ENCODE data around the gene SPAG8.

The SPAG8 gene

GRCh38 chr9:35791297-35791921 is 20.7 kb downstream of the SPAG8 start, which contains the start of gene NPR2:
NPR2 (plus strand) TSS chr9:35791591; CDS start chr9:35792409, 818 bp downstream.
- peak within 1 kb of the TSS; percentile 20 for H3K27ac ChIP-seq (ENCODE audit: low read depth, low read length)
- H3K4me1 ChIP-seq (ENCODE audit: control insufficient read depth, insufficient read depth, low read length): peaks cover 18% of the 10 kb centered on the region
- no peaks in the 10 kb centered on the region for H3K36me3 ChIP-seq (ENCODE audit: control insufficient read depth, insufficient read depth, low read length)
- H3K9ac ChIP-seq (ENCODE audit: low read depth, low read length): peak within 1 kb of the TSS; percentile 42; the same call in 1 of the 2 replicates
- peaks cover 7% of the 10 kb centered on the region; the same call in 1 of the 2 replicates for H3K27me3 ChIP-seq (ENCODE audit: control insufficient read depth, insufficient read depth, low read length)
- H3K4me3 ChIP-seq (ENCODE audit: low read depth, low read length): peak within 1 kb of the TSS; percentile 71
- no peaks in the 10 kb centered on the region for H3K9me3 ChIP-seq (ENCODE audit: control insufficient read depth, insufficient read depth, low read length)

GRCh38 chr9:35790385-35791296 is 21.4 kb downstream of the SPAG8 start:
- H3K27ac ChIP-seq (ENCODE audit: low read depth, low read length): peak overlapping the region; percentile 20
- H3K9ac ChIP-seq (ENCODE audit: low read depth, low read length): peak overlapping the region; percentile 20; the same call in 1 of the 2 replicates
- H3K4me3 ChIP-seq (ENCODE audit: low read depth, low read length): peak overlapping the region; percentile 53
- H3K4me1 ChIP-seq (ENCODE audit: control insufficient read depth, insufficient read depth, low read length): peaks cover 18% of the 10 kb centered on the region
- H3K36me3 ChIP-seq (ENCODE audit: control insufficient read depth, insufficient read depth, low read length): no peaks in the 10 kb centered on the region
- H3K27me3 ChIP-seq (ENCODE audit: control insufficient read depth, insufficient read depth, low read length): peaks cover 7% of the 10 kb centered on the region; the same call in 1 of the 2 replicates
- no peaks in the 10 kb centered on the region for H3K9me3 ChIP-seq (ENCODE audit: control insufficient read depth, insufficient read depth, low read length)

GRCh38 chr9:35790025-35790384 is 22.1 kb downstream of the SPAG8 start:
- no peak overlapping the region for H3K9ac ChIP-seq (ENCODE audit: low read depth, low read length)
- H3K9me3 ChIP-seq (ENCODE audit: control insufficient read depth, insufficient read depth, low read length): no peaks in the 10 kb centered on the region
- no peaks in the 10 kb centered on the region for H3K36me3 ChIP-seq (ENCODE audit: control insufficient read depth, insufficient read depth, low read length)
- H3K4me1 ChIP-seq (ENCODE audit: control insufficient read depth, insufficient read depth, low read length): peaks cover 18% of the 10 kb centered on the region
- H3K27ac ChIP-seq (ENCODE audit: low read depth, low read length): no peak overlapping the region
- H3K27me3 ChIP-seq (ENCODE audit: control insufficient read depth, insufficient read depth, low read length): peaks cover 7% of the 10 kb centered on the region; the same call in 1 of the 2 replicates
- H3K4me3 ChIP-seq (ENCODE audit: low read depth, low read length): no peak overlapping the region

DNA sequence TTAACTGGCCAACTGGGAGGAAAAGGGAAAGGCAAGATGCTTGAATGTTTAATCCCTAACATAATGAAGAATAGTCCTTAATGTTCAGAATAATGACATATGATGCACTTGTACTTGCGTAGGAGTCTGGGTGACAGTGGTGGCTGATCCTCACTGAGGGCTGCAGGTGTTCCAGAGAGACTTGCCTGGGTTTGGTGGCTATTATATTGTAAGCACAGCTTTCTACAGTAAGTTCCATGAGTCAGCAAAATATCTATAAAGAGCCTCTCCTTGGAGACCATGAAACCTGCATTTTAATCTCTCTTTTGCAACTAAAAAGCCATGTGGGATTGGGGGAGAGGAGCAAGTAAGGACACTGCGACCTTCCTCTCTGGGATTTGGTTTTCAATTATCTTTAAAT is 22.5 kb downstream of the SPAG8 start:
- H3K27me3 ChIP-seq (ENCODE audit: control insufficient read depth, insufficient read depth, low read length): peaks cover 7% of the 10 kb centered on the region; the same call in 1 of the 2 replicates
- H3K27ac ChIP-seq (ENCODE audit: low read depth, low read length): no peak overlapping the region
- no peak overlapping the region for H3K9ac ChIP-seq (ENCODE audit: low read depth, low read length)
- no peak overlapping the region for H3K4me3 ChIP-seq (ENCODE audit: low read depth, low read length)
- H3K4me1 ChIP-seq (ENCODE audit: control insufficient read depth, insufficient read depth, low read length): peaks cover 18% of the 10 kb centered on the region
- no peaks in the 10 kb centered on the region for H3K36me3 ChIP-seq (ENCODE audit: control insufficient read depth, insufficient read depth, low read length)
- H3K9me3 ChIP-seq (ENCODE audit: control insufficient read depth, insufficient read depth, low read length): no peaks in the 10 kb centered on the region

- H3K36me3 ChIP-seq (ENCODE audit: control insufficient read depth, insufficient read depth, low read length): no peaks in the 10 kb centered on the region
- no peaks in the 10 kb centered on the region for H3K9me3 ChIP-seq (ENCODE audit: control insufficient read depth, insufficient read depth, low read length)
- no peaks in the 10 kb centered on the region for H3K4me1 ChIP-seq (ENCODE audit: control insufficient read depth, insufficient read depth, low read length)
- no peak overlapping the region for H3K9ac ChIP-seq (ENCODE audit: low read depth, low read length)
- no peak overlapping the region for H3K4me3 ChIP-seq (ENCODE audit: low read depth, low read length)
- no peaks in the 10 kb centered on the region for H3K27me3 ChIP-seq (ENCODE audit: control insufficient read depth, insufficient read depth, low read length)
- H3K27ac ChIP-seq (ENCODE audit: low read depth, low read length): no peak overlapping the region
Observed at GRCh38 chr9:35783418-35783817, 28.6 kb downstream of the SPAG8 start.

DNA sequence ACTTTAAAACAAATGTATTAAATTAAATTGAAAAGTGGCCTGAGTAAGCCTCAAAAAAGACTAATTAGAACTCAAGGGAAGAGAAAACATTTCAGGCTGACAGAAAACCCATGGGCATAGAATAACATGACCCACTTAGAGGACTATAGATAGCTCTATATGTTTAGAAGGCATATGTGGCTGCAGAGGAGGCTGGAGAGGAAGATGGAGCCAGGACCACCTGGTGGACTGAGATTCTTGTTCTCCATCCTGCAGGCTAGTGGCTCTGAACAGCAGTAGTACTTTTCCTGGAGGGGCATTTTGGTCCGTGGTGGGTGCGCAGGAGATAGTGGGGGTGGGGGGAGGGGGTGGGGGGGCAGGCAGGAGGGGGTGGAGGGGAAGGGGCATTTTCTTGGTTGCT is 31.0 kb downstream of the SPAG8 start:
- Histone ChIP-seq H3K9ac (ENCODE audit: low read depth, low read length) (no peak overlapping the region), H3K27me3 (ENCODE audit: control insufficient read depth, insufficient read depth, low read length) (no peaks in the 10 kb centered on the region), H3K36me3 (ENCODE audit: control insufficient read depth, insufficient read depth, low read length) (no peaks in the 10 kb centered on the region), H3K27ac (ENCODE audit: low read depth, low read length) (no peak overlapping the region), H3K9me3 (ENCODE audit: control insufficient read depth, insufficient read depth, low read length) (no peaks in the 10 kb centered on the region), H3K4me3 (ENCODE audit: low read depth, low read length) (no peak overlapping the region), H3K4me1 (ENCODE audit: control insufficient read depth, insufficient read depth, low read length) (0 out of 2 replicates have a peak, but pooled peaks cover 1% of the 10 kb centered on the region)

DNA sequence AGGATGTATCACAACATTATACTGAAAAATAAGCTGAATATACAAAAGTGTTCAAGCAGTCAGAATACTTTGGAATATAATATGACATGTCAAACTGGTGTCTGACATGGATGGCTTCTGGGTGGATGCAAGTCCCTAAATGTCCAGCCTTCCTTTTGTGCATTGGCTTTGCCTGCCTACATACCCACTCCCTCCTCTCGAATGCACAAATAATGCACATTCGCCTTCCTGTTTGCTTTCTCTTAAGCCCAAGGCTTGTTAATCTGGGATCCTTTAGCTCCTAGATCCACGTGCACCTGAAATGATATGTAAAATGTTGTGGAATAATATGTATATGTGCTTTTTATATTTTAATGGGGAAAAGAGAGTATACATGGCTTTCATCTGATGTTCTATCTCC is 33.6 kb downstream of the SPAG8 start:
- Histone ChIP-seq H3K27ac (ENCODE audit: low read depth, low read length) (no peak overlapping the region), H3K4me3 (ENCODE audit: low read depth, low read length) (no peak overlapping the region), H3K9ac (ENCODE audit: low read depth, low read length) (no peak overlapping the region), H3K36me3 (ENCODE audit: control insufficient read depth, insufficient read depth, low read length) (no peaks in the 10 kb centered on the region), H3K4me1 (ENCODE audit: control insufficient read depth, insufficient read depth, low read length) (peaks cover 15% of the 10 kb centered on the region), H3K27me3 (ENCODE audit: control insufficient read depth, insufficient read depth, low read length) (no peaks in the 10 kb centered on the region), H3K9me3 (ENCODE audit: control insufficient read depth, insufficient read depth, low read length) (no peaks in the 10 kb centered on the region)

- H3K27ac ChIP-seq (ENCODE audit: low read depth, low read length): no peak overlapping the region
- peaks cover 15% of the 10 kb centered on the region for H3K4me1 ChIP-seq (ENCODE audit: control insufficient read depth, insufficient read depth, low read length)
- H3K36me3 ChIP-seq (ENCODE audit: control insufficient read depth, insufficient read depth, low read length): no peaks in the 10 kb centered on the region
- H3K27me3 ChIP-seq (ENCODE audit: control insufficient read depth, insufficient read depth, low read length): no peaks in the 10 kb centered on the region
- H3K9me3 ChIP-seq (ENCODE audit: control insufficient read depth, insufficient read depth, low read length): no peaks in the 10 kb centered on the region
- no peak overlapping the region for H3K4me3 ChIP-seq (ENCODE audit: low read depth, low read length)
- no peak overlapping the region for H3K9ac ChIP-seq (ENCODE audit: low read depth, low read length)
Observed at GRCh38 chr9:35776018-35776417, 36.0 kb downstream of the SPAG8 start.

GRCh38 chr9:35774907-35775635 is 37.0 kb downstream of the SPAG8 start:
- H3K27me3 ChIP-seq (ENCODE audit: control insufficient read depth, insufficient read depth, low read length): no peaks in the 10 kb centered on the region
- H3K9ac ChIP-seq (ENCODE audit: low read depth, low read length): no peak overlapping the region
- no peaks in the 10 kb centered on the region for H3K9me3 ChIP-seq (ENCODE audit: control insufficient read depth, insufficient read depth, low read length)
- no peaks in the 10 kb centered on the region for H3K36me3 ChIP-seq (ENCODE audit: control insufficient read depth, insufficient read depth, low read length)
- peaks cover 15% of the 10 kb centered on the region for H3K4me1 ChIP-seq (ENCODE audit: control insufficient read depth, insufficient read depth, low read length)
- H3K27ac ChIP-seq (ENCODE audit: low read depth, low read length): peak overlapping the region; percentile 30
- no peak overlapping the region for H3K4me3 ChIP-seq (ENCODE audit: low read depth, low read length)

GRCh38 chr9:35771943-35772342 is 40.1 kb downstream of the SPAG8 start:
- H3K4me1 ChIP-seq (ENCODE audit: control insufficient read depth, insufficient read depth, low read length): peaks cover 15% of the 10 kb centered on the region

More at GRCh38 chr9:35771943-35772342, 40.1 kb downstream of the SPAG8 start:
- H3K9me3 ChIP-seq (ENCODE audit: control insufficient read depth, insufficient read depth, low read length): no peaks in the 10 kb centered on the region
- no peak overlapping the region for H3K4me3 ChIP-seq (ENCODE audit: low read depth, low read length)
- H3K36me3 ChIP-seq (ENCODE audit: control insufficient read depth, insufficient read depth, low read length): no peaks in the 10 kb centered on the region
- H3K27ac ChIP-seq (ENCODE audit: low read depth, low read length): no peak overlapping the region
- no peaks in the 10 kb centered on the region for H3K27me3 ChIP-seq (ENCODE audit: control insufficient read depth, insufficient read depth, low read length)
- no peak overlapping the region for H3K9ac ChIP-seq (ENCODE audit: low read depth, low read length)

All from HUES48 (cell line).